SIG-M5 treated with dmso at 0.1 percent for 504 hours (cell line): ENCODE measurements around the gene WDR54.

Source experiments
- DNase-seq: peaks from one replicate; lab custom pipeline; 2025; ENCODE audit not compliant: unreplicated experiment; lab: John Stamatoyannopoulos, UW

WDR54 gene

GRCh38 chr2:74421221-74421870 lies at the start of gene WDR54, which contains the start of gene C2orf81:
Gene WDR54 (plus strand): TSS chr2:74421730. CDS start chr2:74422154, 424 bp downstream.
Gene C2orf81 (minus strand): TSS chr2:74421619. CDS start chr2:74421560, 59 bp downstream.
- peak; percentile 88 for DNase-seq

- DNase-seq, result no peak
Measured at GRCh38 chr2:74372674-74373073, 48.9 kb upstream of the WDR54 start.

- DNase-seq, result no peak
Measured at GRCh38 chr2:74373221-74373676, 48.3 kb upstream of the WDR54 start.

GRCh38 chr2:74373985-74374384 lies 47.5 kb upstream of the WDR54 start:
- DNase-seq, result no peak

- no peak for DNase-seq
Measured at GRCh38 chr2:74374509-74375205, 46.9 kb upstream of the WDR54 start.

GRCh38 chr2:74375838-74376237 lies 45.7 kb upstream of the WDR54 start:
- no peak for DNase-seq

GRCh38 chr2:74378007-74378406 lies 43.5 kb upstream of the WDR54 start:
- no peak for DNase-seq

- DNase-seq, result no peak
Measured at GRCh38 chr2:74379851-74380789, 41.4 kb upstream of the WDR54 start, which contains the start of gene DCTN1. Gene DCTN1 (minus strand): TSS chr2:74380311. CDS start chr2:74380037, 274 bp downstream.

GRCh38 chr2:74381751-74382150 lies 39.8 kb upstream of the WDR54 start:
- no peak for DNase-seq

GRCh38 chr2:74383254-74383653 lies 38.3 kb upstream of the WDR54 start:
- no peak for DNase-seq

- DNase-seq, result no peak
Measured at GRCh38 chr2:74384051-74384450, 37.5 kb upstream of the WDR54 start.

- DNase-seq, result no peak
Measured at GRCh38 chr2:74385396-74385795, 36.1 kb upstream of the WDR54 start.

- DNase-seq, result no peak
Measured at GRCh38 chr2:74387346-74387745, 34.2 kb upstream of the WDR54 start.

GRCh38 chr2:74390606-74391005 lies 30.9 kb upstream of the WDR54 start:
- no peak for DNase-seq

GRCh38 chr2:74391209-74391579 lies 30.3 kb upstream of the WDR54 start:
- no peak for DNase-seq

GRCh38 chr2:74391580-74392448 lies 29.7 kb upstream of the WDR54 start:
- peak; percentile 94 for DNase-seq

- no peak for DNase-seq
Measured at GRCh38 chr2:74392449-74392743, 29.1 kb upstream of the WDR54 start.

- no peak for DNase-seq
Measured at GRCh38 chr2:74393525-74393924, 28.0 kb upstream of the WDR54 start.

- DNase-seq, result no peak
Measured at GRCh38 chr2:74396149-74396548, 25.4 kb upstream of the WDR54 start.

- peak; percentile 52 for DNase-seq
Measured at GRCh38 chr2:74399785-74400184, 21.7 kb upstream of the WDR54 start.

- no peak for DNase-seq
Measured at GRCh38 chr2:74401891-74402290, 19.6 kb upstream of the WDR54 start.
